ENCODE results near the gene ZDHHC11B.
A peak's percentile ranks its signal among the peaks of the same experiment; 100 is the strongest.
"Not testable (repeated sequence)": the region's sequence is repeated elsewhere in the genome, so short reads cannot be mapped to it uniquely, and the experiment has no call there.

The ZDHHC11B gene

GRCh38 chr5:766666-767431 lies 17.7 kb downstream of the ZDHHC11B start:
- DNase-seq, result no peak

- DNase-seq, result no peak
These were observed 18.4 kb downstream of the ZDHHC11B start for GRCh38 chr5:765948-766631.

- DNase-seq, result no peak
These were observed 20.3 kb downstream of the ZDHHC11B start for GRCh38 chr5:763998-764781.

GRCh38 chr5:763397-763796 lies 21.1 kb downstream of the ZDHHC11B start:
- DNase-seq, result no peak

- not testable (repeated sequence) for DNase-seq
These were observed 21.5 kb downstream of the ZDHHC11B start for GRCh38 chr5:762996-763395.

GRCh38 chr5:761854-762710 lies 22.4 kb downstream of the ZDHHC11B start:
- DNase-seq, result no peak

GRCh38 chr5:761059-761771 lies 23.3 kb downstream of the ZDHHC11B start:
- DNase-seq, result no peak

GRCh38 chr5:760363-761058 lies 24.0 kb downstream of the ZDHHC11B start:
- DNase-seq, result no peak

- no peak for DNase-seq
These were observed 24.7 kb downstream of the ZDHHC11B start for GRCh38 chr5:759781-760362.

- peak; percentile 69 to 77 for DNase-seq
These were observed 25.3 kb downstream of the ZDHHC11B start for GRCh38 chr5:759111-759751.

GRCh38 chr5:758698-759053 lies 25.9 kb downstream of the ZDHHC11B start:
- no peak for DNase-seq

- DNase-seq, result peak; percentile 9 to 35
These were observed 26.4 kb downstream of the ZDHHC11B start for GRCh38 chr5:757931-758697.

GRCh38 chr5:757346-757930 lies 27.1 kb downstream of the ZDHHC11B start:
- no peak for DNase-seq

GRCh38 chr5:756865-757345 lies 27.6 kb downstream of the ZDHHC11B start:
- DNase-seq, result peak in 1 of 2 donors; percentile 31

GRCh38 chr5:756171-756570 lies 28.4 kb downstream of the ZDHHC11B start:
- DNase-seq, result no peak

GRCh38 chr5:754143-754632 lies 30.3 kb downstream of the ZDHHC11B start:
- DNase-seq, result not testable (repeated sequence)

- DNase-seq, result not testable (repeated sequence)
These were observed 30.9 kb downstream of the ZDHHC11B start for GRCh38 chr5:753567-754142.

GRCh38 chr5:752532-753115 lies 31.9 kb downstream of the ZDHHC11B start:
- DNase-seq, result not testable (repeated sequence)
